HK-2 (cell line): ENCODE data around the gene VAPA.
A peak's percentile ranks its signal among the peaks of the same experiment; 100 is the strongest.

Source experiments
- DNase-seq: peaks from one replicate; pipeline ENCODE4 v3.0.0-alpha.2; 2018; ENCODE audit not compliant: unreplicated experiment

The VAPA gene

DNA sequence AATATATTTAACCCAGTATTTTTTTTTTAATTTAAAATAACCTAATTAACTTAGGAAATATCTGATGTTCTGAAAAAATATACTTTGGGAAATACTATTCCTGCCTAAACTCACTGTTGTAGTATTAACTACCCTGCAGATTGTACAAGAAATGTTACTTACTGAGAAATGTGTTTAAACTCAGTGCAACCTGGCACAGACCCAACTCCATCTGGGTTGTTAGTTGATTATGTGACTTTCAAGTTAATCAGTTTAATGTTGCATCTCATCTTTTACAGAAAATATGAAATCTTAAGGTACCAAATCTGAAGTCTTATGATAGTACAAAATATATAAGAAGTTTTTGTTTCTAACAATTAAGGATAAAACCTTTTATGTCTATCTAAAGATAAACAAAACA, 27.3 kb downstream of the VAPA start:
- no peak for DNase-seq

DNA sequence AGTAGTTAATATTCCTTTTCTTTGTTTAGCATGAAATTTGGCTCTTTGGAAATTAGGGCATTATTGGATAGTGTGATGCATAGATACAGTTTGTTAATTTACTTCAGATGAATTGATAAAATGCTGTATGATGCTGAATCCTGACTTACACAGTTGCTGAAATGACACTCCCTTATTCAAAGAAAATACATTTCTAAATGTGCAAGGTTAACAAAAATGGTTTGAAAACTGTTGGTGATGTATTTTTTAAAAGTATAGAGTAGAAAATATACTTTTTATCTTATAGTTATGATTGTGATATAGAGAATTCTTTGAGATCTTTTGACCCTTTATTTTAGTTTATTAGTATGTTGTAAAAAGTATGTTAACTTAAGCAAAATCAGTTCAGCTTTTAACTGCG, 27.8 kb downstream of the VAPA start:
- no peak for DNase-seq

GRCh38 chr18:9943311-9943710, 29.5 kb downstream of the VAPA start:
- DNase-seq, result no peak

- no peak for DNase-seq
Measured at GRCh38 chr18:9944805-9945204, 31.0 kb downstream of the VAPA start.

DNA sequence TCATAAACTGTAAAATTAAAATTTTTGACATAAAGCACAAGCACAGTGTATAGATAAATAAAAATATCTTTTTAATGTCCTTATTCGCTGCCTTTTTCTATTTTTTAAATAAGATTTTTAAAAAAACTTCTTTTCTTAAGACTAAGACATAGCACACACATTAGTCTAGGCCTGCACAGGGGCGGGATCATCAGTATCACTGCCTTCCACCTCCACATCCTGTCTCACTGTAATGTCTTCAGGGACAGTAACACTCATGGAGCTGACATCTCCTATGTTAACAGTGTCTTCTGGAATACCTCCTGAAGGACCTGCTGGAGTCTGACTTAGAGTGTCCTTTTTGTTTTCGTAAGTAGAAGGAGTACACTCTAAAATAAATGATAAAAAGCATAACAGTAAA, 33.0 kb downstream of the VAPA start:
- no peak for DNase-seq

DNA sequence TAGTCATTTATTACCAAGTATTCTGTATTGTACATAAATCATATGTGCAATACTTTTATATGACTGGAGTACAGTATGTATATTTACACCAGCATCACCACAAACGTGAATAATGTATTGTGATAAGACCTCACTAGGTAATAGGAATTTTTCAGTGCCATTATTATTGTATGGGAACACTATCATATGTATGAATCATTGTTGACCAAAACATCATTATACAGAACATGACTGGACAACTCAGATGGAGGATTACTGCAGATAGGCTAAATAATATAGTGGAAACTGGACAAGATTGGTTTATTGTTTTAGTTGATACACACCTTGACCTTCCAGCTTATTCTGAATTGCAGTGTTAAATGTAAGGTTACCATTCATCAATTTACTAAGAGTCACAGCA, 33.4 kb downstream of the VAPA start:
- DNase-seq, result no peak

- DNase-seq, result no peak
Measured at GRCh38 chr18:9949315-9949714, 35.5 kb downstream of the VAPA start.

- no peak for DNase-seq
Measured at GRCh38 chr18:9949861-9950260, 36.0 kb downstream of the VAPA start.

DNA sequence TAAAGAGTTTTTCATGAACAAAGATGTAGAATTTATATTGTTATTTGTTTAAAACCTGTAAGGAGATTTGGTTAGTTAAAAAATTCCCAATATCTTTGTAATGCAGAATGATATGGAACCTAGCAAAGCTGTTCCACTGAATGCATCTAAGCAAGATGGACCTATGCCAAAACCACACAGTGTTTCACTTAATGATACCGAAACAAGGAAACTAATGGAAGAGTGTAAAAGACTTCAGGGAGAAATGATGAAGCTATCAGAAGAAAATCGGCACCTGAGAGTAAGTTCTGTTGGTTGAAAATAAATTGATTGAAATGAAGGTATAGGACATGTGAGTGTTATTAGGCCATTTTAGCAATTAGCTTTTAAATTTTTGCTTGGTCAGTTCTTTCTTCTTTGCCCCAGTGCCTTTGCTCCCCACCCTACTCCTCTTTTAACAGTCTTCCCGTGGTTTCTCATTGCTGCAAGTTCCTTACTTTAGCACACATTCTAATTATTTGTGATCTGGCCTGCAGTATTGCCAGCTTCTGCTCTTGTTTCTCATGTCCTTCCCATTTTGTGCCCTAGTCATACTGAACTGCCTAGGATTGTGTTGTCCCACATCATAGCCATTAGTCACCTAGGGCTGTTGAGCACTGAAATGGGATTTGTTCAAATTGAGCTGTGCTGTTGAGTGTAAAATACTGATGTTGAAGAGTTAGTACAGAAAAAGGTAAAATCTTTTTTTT, 36.6 kb downstream of the VAPA start:
- no peak for DNase-seq

GRCh38 chr18:9951022-9951859, 37.4 kb downstream of the VAPA start:
- DNase-seq, result no peak

DNA sequence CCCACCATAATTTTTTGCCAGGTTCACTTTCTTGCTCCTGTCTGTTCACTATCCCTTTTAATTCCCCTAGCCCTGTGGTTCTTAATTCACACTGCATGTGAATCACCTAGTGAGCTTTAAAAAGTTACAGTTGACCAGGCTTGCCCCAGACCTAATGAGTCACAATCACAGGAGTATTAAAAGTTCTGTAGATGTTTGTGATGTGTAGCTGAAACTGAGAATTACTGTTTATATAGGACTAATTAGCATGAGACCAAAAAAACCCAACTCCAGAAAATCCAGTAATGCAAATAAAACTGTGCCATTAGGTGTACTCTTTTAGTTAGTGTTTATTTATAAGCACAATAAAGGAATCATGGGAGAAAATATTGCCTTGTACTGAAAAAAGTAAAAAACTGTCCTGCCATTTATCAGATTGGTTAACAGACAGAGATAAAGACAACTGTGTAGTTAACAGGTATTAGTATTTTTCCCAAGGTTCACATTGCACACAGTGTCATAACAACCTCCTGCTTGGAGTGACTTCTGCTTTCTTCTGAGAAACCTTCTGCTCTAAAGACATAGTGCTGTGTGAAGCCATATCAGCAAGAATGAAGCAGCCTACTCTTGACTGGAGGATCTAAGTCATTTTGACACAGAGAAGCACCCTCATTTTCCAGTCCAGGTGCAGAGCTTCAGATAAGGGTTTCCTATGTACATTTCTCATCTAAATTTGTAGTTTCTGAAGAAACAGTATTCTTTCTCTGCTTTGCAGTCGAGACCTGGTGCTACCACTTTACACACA, 39.0 kb downstream of the VAPA start:
- DNase-seq, result no peak

DNA sequence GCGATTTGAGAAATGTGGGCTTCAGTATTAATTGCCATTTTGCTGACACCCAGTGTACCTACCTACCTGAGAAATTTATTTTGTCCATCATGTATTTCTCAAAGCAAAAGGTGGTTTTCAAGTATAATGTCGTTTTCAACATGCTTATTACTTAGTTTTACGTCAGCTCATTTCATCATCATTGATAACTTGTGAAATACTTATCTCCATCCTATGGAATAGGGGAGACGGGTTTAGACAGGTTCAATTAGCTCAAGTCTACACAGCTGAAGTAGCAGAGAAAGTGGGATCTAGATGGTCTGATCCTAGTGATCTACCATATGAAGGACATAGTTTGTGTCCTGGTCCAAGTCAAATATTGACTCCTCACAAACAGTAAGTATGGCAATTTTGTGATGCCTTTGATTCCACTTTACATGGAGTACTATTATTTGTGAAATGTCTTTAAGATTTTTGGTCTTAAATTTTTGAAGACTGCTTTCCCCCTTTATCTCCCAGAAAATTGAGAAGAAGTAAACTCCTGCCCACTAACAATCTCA, 45.1 kb downstream of the VAPA start:
- no peak for DNase-seq

DNA sequence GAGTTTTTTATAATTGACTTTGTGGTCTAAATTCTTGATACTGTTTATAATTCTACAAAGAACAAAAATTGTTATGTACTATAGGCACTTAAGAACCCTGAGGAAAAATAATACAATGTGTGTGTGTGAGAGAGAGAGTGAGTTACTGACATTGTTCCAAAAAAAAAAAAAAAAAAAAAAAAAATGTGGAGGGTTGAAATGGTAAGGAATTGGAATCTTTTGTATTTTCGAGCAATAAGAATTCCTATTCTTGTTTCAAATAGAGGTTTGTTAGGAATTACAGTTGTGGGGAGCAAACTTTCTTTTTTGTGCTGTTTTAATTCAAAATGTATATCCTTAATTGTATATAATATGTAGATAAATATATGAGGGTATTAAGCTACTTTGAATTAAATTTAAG, 45.7 kb downstream of the VAPA start:
- no peak for DNase-seq

DNA sequence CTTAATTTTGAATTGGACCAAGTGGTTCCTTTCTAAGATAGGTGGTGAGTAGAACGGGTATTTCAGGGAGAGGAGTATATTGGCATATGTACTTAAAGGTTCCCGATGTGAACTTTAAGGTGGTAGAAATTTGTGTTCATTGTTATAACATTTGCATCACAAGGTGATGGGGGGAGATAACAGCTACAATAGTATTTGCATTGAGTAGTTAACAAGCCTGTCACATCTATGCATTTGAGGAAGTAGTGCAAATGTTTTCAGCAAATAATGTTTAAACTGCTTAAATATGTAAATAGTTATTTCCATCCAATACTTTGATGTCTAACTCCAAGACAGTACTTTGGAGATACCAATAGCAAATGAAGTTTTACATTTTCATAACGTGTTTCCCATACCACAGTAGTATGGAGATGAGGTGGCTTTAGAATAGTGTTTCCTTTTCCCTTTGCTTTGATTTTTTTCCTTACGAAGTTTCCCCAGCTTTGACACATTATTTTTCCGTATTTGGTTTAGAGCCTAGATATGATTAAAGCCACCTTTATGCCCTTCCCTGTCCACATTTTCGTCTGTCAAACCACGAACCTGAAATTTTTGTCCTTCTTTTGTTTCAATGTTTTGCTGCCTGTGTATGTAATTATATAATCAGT, 46.6 kb downstream of the VAPA start:
- no peak for DNase-seq

DNA sequence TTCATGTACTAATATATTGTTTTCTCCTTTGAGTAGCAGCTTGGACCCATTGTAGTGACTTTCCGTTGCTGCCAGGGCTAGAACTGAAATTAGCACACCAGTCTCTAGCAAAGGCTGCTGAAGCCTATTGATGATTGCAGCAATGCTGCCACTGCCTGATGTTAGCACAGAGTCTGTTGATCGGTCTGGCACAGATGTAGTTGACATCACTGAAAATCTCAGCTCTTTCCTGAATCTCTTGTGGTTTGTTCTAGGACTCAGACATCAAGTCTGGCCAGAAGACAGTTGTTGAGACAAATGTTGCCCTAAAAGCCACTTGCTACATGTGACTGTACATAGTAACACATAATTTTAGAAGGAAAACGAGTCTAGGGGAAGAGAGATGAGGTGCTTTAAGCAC, 47.2 kb downstream of the VAPA start:
- no peak for DNase-seq

DNA sequence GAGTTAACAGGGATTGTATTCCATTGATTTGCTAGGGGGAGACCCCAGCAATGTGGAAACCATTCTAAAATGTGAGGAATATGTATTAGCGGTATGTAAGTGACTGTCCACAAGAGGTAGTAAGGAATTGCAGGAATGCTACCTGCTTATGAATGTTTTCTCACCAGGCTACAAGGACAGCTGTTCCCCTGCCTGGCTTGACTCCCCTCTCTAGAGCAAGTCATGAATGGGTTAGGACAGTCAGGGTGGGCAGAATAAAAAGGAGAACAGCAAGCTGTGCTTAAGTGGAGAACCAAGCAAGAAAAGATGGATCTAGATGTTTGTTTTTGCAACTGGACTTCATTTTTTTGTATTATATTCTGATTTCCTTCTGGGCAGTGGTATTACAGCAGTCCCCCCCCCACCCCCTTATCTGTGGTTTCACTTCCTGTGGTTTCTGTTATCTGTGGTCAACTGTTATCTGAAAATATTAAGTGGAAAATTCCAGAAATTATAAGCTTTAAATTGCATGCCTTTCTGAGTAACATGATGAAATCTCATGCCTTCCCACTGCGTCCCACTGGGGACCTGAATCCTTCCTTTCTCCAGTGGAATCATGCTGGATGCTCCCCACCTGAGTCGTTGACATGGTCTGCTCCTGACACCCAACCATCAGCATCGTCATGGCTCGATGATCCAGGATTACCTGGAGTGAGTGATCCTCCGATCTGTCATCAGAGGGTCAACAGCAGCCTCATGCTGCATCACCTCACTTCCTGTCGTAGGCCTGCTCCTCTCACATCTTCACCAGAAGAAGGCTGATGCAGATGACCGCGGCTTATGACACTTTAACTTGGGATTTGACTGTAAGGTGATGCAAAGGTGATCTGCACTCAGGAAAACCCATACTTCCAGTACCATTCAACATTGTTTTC, 52.2 kb downstream of the VAPA start:
- no peak for DNase-seq

- DNase-seq, result no peak
Measured at GRCh38 chr18:9968081-9968848, 54.4 kb downstream of the VAPA start.

- no peak for DNase-seq
Measured at GRCh38 chr18:9969247-9969646, 55.4 kb downstream of the VAPA start.

DNA sequence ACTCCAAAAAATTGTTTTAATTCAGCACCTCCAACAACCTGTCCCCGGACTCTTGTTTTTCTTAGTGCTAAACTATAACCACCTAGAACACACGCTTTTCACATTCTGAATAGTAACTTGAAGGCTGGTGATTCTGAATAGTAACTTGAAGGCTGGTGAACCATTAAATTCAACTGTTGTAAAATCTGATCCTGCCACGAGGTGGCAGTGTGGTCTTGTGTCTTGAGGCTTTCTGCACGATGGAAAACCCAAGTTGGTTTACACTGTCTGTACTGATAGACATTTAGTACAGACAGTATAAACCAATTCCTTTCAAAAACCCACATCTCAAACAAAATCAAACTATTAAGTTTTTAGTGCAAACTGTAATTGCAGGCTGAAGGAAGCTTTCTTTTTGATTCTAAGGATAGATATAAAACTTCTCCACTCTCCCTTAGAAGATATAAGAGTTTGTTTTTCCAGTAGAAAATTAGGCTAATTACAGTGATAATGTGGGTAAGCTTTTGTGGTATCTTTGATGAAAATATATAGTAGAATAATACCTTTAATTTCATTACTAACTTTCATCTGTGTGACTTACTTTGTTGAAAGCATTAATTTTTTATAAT, 57.6 kb downstream of the VAPA start:
- DNase-seq, result peak; percentile 49

- no peak for DNase-seq
Measured at GRCh38 chr18:9973470-9973869, 59.7 kb downstream of the VAPA start.
